Prostate gland (tissue), 2 donors: ENCODE data around the gene LRRC8A. TPM values are rescaled to one million over a fixed set of nuclear protein-coding genes. Genes with fewer than 3 reads are reported as not detected.
A peak's percentile ranks its signal among the peaks of the same experiment; 100 is the strongest.

Experiments
- DNase-seq: peaks from one replicate; pipeline ENCODE4 v3.0.0-alpha.2; 2019; ENCODE audit warnings: low spot score
- H3K27ac ChIP-seq, 2 donors: fragments of 200-600 bp; sonication (generic); 2 replicates each; pipeline ENCODE4 v1.5.1; 2017 to 2019
- H3K27me3 ChIP-seq: fragments of 200-600 bp; sonication (generic); replicated peaks from 2 replicates; pipeline ENCODE4 v1.5.1; 2019; ENCODE audit not compliant: insufficient read depth
- H3K36me3 ChIP-seq, 2 donors: fragments of 200-600 bp; sonication (generic); 1 replicate in 1 of 2; 2 replicates in 1 of 2; pipeline versions ENCODE4 v1.5.1 to v1.8.1; 2017 to 2019
- H3K4me1 ChIP-seq: fragments of 200-600 bp; sonication (generic); replicated peaks from 2 replicates; pipeline ENCODE4 v1.5.1; 2019
- H3K4me3 ChIP-seq, 2 donors: fragments of 200-600 bp; sonication (generic); 2 replicates each; pipeline ENCODE4 v1.5.1; 2017 to 2019
- H3K9me3 ChIP-seq: fragments of 200-600 bp; sonication (generic); 2 replicates; pipeline ENCODE4 v1.5.1; 2017
- POLR2A ChIP-seq: fragments of 450-650 bp; IDR thresholded peaks from one replicate; pipeline ENCODE4 v1.6.1; 2016; ENCODE audit warnings: antibody characterized with exemption, mild to moderate bottlenecking
- POLR2AphosphoS5 ChIP-seq: sonication (generic); formaldehyde crosslinking; IDR thresholded peaks from one replicate; pipeline ENCODE4 v1.6.1; 2017; ENCODE audit warnings: antibody characterized with exemption
- whole genome bisulfite sequencing: methylation state at CpG from one replicate; pipeline ENCODE4 v1.1.5; 2018; 5-methylcytosine and 5-hydroxymethylcytosine counted together
- intact Hi-C: fragments of 100-400 bp; cut with DNase I; formaldehyde crosslinking; loops from one replicate; pipeline ENCODE4 v1.14.2; 2022
- total RNA-seq, 2 donors: library from RNA; depleted of rRNA; stranded (reverse); fragments of >200 nt; gene quantifications; one replicate each; pipeline ENCODE4 v1.1.0, GENCODE V29; 2016
- TF ChIP-seq, protein P1 (sequence below), 4 experiments: fragments of 200-600 bp in 2 of 4; fragments of 450-650 bp in 2 of 4; sonication (generic) in 2 of 4; IDR thresholded peaks; 1 replicate in 3 of 4; 2 replicates in 1 of 4; pipeline ENCODE4 v1.5.1; 2016 to 2019; ENCODE audit warnings: antibody characterized with exemption in 4 of 4, mild to moderate bottlenecking in 2 of 4, moderate library complexity in 2 of 4

LRRC8A gene
- total RNA-seq, result 10 to 100 TPM; 78.2 to 78.8 TPM

DNA sequence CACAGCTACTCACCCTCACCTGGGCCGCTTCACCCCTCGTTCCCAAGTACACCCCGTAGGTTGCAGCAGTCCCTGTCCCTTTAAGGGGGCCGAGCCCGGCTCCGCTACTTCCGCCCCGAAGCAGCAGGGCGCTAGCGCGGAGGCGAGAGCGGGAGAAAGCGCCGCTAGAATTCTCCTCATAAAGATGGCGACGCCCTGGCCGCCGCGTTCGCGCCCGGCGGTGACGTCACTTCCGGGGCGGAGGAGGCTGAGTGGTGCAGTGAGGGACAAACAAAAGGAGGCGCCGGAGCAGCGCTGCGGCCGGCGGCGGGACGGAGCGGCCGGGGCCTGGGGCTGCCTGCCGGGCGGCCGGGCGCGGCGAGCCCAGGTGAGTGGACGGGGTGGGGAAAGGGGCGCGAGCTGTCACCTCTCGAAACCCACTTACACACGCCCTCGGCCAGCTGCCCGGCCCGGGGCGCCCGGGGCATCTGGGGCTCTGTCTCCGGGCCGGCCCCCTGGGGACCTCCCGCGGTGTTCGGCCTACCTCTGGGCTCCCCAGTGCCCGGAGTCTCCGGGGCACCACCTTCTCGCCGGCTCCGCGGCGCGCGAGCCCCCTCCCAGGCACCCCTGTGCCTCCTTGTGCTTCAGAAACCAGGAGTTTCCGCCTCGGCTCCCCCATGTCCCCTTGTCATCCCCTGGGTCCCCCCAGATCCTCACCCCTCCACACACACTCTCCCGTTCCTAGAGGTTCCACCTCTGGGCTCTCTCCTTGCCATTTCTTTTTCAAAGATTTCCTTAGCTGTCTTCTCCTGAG, at the start of gene LRRC8A, which contains the start of gene KYAT1:
LRRC8A (plus strand) TSS at position 250 of the 793 bp plus-strand sequence. CDS start 25,032 bp downstream, outside the sequence.
KYAT1 (minus strand) TSS at position 67 of the 793 bp plus-strand sequence. CDS start 36,545 bp downstream, outside the sequence.
- intact Hi-C loops, result loop anchor here (2.0 to 5.0 kb wide), 2 partner anchors 40 to 53 kb away; partner anchors contain the start of genes PHYHD1 and SPOUT1
- no peaks in the 10 kb centered on the region for H3K9me3 ChIP-seq
- H3K27ac ChIP-seq, result peak within 1 kb of the TSS; percentile 97 to 98
- H3K4me3 ChIP-seq, result peak within 1 kb of the TSS; percentile 97 to 100
- H3K27me3 ChIP-seq, result no peaks in the 10 kb centered on the region
- peak; percentile 95 for DNase-seq
- peaks cover 19% of the 10 kb centered on the region for H3K4me1 ChIP-seq
- TF ChIP-seq, protein P1, sequence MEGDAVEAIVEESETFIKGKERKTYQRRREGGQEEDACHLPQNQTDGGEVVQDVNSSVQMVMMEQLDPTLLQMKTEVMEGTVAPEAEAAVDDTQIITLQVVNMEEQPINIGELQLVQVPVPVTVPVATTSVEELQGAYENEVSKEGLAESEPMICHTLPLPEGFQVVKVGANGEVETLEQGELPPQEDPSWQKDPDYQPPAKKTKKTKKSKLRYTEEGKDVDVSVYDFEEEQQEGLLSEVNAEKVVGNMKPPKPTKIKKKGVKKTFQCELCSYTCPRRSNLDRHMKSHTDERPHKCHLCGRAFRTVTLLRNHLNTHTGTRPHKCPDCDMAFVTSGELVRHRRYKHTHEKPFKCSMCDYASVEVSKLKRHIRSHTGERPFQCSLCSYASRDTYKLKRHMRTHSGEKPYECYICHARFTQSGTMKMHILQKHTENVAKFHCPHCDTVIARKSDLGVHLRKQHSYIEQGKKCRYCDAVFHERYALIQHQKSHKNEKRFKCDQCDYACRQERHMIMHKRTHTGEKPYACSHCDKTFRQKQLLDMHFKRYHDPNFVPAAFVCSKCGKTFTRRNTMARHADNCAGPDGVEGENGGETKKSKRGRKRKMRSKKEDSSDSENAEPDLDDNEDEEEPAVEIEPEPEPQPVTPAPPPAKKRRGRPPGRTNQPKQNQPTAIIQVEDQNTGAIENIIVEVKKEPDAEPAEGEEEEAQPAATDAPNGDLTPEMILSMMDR (IDR thresholded peaks at IDR 0.05), result peak in 3 of 4 experiments; percentile 12 to 39 (median 30)
- TF ChIP-seq POLR2A, result peak; percentile 86
- peak; percentile 96 for TF ChIP-seq POLR2AphosphoS5
- under 1% methylated on average over 70 of the region's 70 CpGs for WGBS
- no peaks in the 10 kb centered on the region for H3K36me3 ChIP-seq

DNA sequence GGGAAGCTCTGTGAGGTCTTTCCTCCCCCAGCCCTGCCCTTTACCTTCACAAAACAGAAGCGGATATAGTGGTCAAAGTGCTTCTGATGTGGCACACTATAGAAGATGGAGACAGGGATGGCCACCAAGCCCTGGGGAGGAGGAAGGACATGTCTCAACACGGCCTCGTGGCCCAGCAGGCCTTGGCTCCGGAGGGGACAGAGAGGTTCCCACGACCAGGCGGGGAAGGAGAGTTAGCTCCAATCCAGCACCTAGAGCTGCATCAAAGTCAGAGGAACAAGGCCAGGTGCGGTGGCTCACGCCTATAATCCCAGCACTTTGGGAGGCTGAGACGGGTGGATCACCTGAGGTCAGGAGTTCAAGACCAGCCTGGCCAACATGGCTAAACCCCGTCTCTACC, 48.2 kb upstream of the LRRC8A start:
- intact Hi-C loops, result no loop called here
- Histone ChIP-seq H3K36me3 (no peaks in the 10 kb centered on the region), H3K27ac (no peak overlapping the region), H3K4me3 (no peak overlapping the region), H3K27me3 (no peaks in the 10 kb centered on the region), H3K9me3 (no peaks in the 10 kb centered on the region), H3K4me1 (no peaks in the 10 kb centered on the region)
- TF ChIP-seq POLR2AphosphoS5 (no peak), POLR2A (no peak)
- TF ChIP-seq, protein P1 (IDR thresholded peaks at IDR 0.05), result no peak
- 91% methylated on average over 10 of the region's 10 CpGs for WGBS
- no peak for DNase-seq

DNA sequence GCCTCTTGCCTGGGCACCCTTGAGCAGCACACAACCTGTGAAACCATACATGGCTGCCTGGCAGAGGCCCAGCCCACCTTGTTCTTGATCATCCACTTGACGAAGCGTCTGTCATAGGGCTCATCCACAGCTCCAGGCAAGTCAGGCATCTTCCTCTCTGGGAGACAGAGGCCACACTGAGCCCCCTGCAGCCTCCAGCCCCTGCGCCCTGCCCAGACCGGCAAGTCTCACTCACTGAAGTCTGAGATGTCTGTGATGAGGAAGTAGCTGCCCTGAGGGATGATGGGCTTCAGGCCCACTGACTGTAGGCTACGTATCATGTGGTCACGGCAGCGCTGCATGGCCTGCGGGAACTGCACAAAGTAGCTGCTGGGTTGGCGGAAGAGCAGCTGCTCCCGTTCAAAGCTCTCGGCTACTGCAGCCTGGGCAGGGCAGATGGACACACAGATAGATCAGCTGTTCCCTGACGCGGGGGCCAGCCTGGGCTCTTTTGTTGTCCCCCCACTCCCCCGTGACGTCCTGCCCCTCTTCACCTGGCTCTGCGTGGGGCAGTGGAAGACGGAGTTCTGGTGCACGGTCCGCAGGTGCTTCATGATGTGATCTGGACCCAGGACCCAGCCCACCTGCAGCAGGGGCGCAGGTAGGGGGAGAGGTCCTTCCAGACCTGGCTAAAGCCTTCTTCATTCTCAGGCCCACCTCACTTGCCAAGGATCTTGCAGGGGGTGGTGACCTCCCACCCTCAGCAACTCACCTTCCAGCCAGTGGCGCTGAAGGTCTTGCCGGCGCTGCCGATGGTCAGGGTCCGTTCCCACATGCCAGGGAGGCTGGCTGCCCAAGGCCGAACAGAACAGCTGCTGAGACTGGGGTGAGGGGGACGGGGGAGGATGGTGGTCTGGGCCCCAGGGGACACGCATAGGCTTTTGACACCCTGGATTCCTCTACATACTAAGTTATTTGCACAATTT, 46.4 kb upstream of the LRRC8A start:
- no peak for DNase-seq
- no peak overlapping the region for H3K4me3 ChIP-seq
- WGBS, result 95% methylated on average over 28 of the region's 28 CpGs

DNA sequence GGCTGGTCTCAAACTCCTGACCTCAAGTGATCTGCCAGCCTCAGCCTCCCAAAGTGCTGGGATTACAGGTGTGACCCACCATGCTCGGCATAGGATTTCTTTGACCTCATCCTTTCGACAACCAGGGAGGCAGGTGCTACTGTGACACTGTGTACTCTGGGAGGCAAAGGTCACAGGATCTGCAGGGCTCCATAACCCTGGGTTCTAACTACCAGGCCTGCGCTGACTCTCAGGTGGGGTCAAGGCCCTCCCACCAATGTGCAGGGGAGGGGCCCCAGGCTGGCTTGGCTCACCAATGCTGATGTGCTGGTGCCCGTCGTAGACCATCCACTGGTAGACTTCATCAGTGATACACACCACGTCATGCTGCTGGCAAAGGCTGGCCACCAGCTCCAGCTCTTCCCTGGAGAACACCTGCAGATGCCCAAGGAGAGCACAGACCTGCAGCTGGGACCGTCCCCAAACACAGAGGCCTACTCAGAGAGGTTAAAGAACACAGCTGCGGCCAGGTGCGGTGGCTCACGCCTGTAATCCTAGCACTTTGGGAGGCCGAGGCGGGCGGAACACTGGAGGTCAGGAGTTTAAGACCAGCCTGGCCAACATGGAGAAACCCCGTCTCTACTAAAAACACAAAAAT, 45.3 kb upstream of the LRRC8A start:
- intact Hi-C loops, result no loop called here
- Histone ChIP-seq H3K27ac (no peak overlapping the region), H3K36me3 (no peaks in the 10 kb centered on the region), H3K27me3 (no peaks in the 10 kb centered on the region), H3K4me1 (no peaks in the 10 kb centered on the region), H3K9me3 (no peaks in the 10 kb centered on the region), H3K4me3 (no peak overlapping the region)
- TF ChIP-seq POLR2A, result no peak
- TF ChIP-seq POLR2AphosphoS5, result no peak
- TF ChIP-seq, protein P1 (IDR thresholded peaks at IDR 0.05), result no peak
- WGBS, result 92% methylated on average over 13 of the region's 14 CpGs
- DNase-seq, result no peak

More for the DNA sequence above, 46.4 kb upstream of the LRRC8A start:
- Histone ChIP-seq H3K9me3 (no peaks in the 10 kb centered on the region), H3K27ac (no peak overlapping the region), H3K27me3 (no peaks in the 10 kb centered on the region), H3K4me1 (no peaks in the 10 kb centered on the region), H3K36me3 (no peaks in the 10 kb centered on the region)
- intact Hi-C loops, result no loop called here
- TF ChIP-seq POLR2A (no peak), POLR2AphosphoS5 (no peak)
- TF ChIP-seq, protein P1 (IDR thresholded peaks at IDR 0.05), result no peak
